HG03095 (cell line): ENCODE results near the gene GRIA4.
"Not testable (repeated sequence)": the region's sequence is repeated elsewhere in the genome, so short reads cannot be mapped to it uniquely, and the experiment has no call there.

Source experiments
- ATAC-seq: cut with Tn5 transposase; IDR thresholded peaks from one replicate; pipeline ENCODE4 v1.9.1; 2021; ENCODE audit warnings: moderate library complexity; ENCODE audit not compliant: unreplicated experiment

The GRIA4 gene

GRCh38 chr11:105986554-105986953 is 376.7 kb downstream of the GRIA4 start:
- no peak for ATAC-seq

- ATAC-seq: no peak
Measured at GRCh38 chr11:105988197-105988596, 378.3 kb downstream of the GRIA4 start.

GRCh38 chr11:105989124-105989523 is 379.3 kb downstream of the GRIA4 start:
- ATAC-seq: no peak

GRCh38 chr11:105991888-105992287 is 382.0 kb downstream of the GRIA4 start:
- no peak for ATAC-seq

- no peak for ATAC-seq
Measured at GRCh38 chr11:106001304-106002012, 391.6 kb downstream of the GRIA4 start.

GRCh38 chr11:106003094-106003493 is 393.2 kb downstream of the GRIA4 start:
- ATAC-seq: not testable (repeated sequence)

- ATAC-seq: no peak
Measured at GRCh38 chr11:106011481-106011880, 401.6 kb downstream of the GRIA4 start.

GRCh38 chr11:106012744-106013143 is 402.9 kb downstream of the GRIA4 start:
- ATAC-seq: no peak

GRCh38 chr11:106014035-106014434 is 404.2 kb downstream of the GRIA4 start:
- ATAC-seq: no peak

GRCh38 chr11:106014620-106015019 is 404.7 kb downstream of the GRIA4 start:
- ATAC-seq: no peak

- ATAC-seq: no peak
Measured at GRCh38 chr11:106015066-106015465, 405.2 kb downstream of the GRIA4 start.

- ATAC-seq: no peak
Measured at GRCh38 chr11:106017093-106017492, 407.2 kb downstream of the GRIA4 start.

- peak; percentile 10 for ATAC-seq
Measured at GRCh38 chr11:106021181-106021966, 411.5 kb downstream of the GRIA4 start.

- peak; percentile 97 for ATAC-seq
Measured at GRCh38 chr11:106021967-106022794, 412.3 kb downstream of the GRIA4 start, which contains the start of gene MSANTD4. Gene MSANTD4 (minus strand): TSS chr11:106022240. CDS start chr11:106010917, 11,323 bp downstream.

GRCh38 chr11:106022795-106023275 is 413.0 kb downstream of the GRIA4 start:
- no peak for ATAC-seq

- no peak for ATAC-seq
Measured at GRCh38 chr11:106030609-106031008, 420.7 kb downstream of the GRIA4 start.

GRCh38 chr11:106031202-106031810 is 421.4 kb downstream of the GRIA4 start:
- ATAC-seq: no peak
